B cell (primary cell): Measurements from ENCODE around the gene SUSD5.

ENCODE experiments used
- EZH2 ChIP-seq: IDR thresholded peaks from 2 replicates; pipeline ENCODE4 v1.6.1; 2012; ENCODE audit warnings: borderline replicate concordance, low read depth, mild to moderate bottlenecking, moderate library complexity, low read length; ENCODE audit not compliant: insufficient read depth, poor library complexity, severe bottlenecking
- TF ChIP-seq, protein P1 (sequence below): fragments of 200-600 bp; IDR thresholded peaks from one replicate; pipeline ENCODE4 v1.8.0; 2022; ENCODE audit warnings: antibody characterized with exemption, mild to moderate bottlenecking

DNA sequence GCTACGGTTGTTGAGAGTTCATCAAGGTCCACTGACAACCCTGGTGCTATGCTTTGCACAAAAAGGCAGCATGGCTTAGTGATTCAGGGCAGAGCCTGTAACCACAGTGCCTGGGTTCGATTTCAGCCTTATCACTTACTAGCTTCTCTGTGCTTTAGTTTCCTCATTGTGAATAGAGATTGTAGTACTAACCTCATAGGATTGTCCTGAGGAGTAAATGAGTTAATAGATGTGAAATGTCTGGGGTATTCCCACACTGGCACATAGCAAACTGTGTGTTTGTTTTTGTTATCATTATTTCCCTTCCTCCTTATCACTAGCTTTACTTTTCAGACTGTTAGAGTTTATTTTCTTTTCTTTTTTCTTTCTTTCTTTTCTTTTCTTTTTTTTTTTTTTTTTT is 88.5 kb downstream of the SUSD5 start:
- TF ChIP-seq, protein P1, sequence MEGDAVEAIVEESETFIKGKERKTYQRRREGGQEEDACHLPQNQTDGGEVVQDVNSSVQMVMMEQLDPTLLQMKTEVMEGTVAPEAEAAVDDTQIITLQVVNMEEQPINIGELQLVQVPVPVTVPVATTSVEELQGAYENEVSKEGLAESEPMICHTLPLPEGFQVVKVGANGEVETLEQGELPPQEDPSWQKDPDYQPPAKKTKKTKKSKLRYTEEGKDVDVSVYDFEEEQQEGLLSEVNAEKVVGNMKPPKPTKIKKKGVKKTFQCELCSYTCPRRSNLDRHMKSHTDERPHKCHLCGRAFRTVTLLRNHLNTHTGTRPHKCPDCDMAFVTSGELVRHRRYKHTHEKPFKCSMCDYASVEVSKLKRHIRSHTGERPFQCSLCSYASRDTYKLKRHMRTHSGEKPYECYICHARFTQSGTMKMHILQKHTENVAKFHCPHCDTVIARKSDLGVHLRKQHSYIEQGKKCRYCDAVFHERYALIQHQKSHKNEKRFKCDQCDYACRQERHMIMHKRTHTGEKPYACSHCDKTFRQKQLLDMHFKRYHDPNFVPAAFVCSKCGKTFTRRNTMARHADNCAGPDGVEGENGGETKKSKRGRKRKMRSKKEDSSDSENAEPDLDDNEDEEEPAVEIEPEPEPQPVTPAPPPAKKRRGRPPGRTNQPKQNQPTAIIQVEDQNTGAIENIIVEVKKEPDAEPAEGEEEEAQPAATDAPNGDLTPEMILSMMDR, result no peak
- TF ChIP-seq EZH2, result no peak
